SH-SY5Y (cell line): ENCODE results near the gene PCDH7.

Experiments
- GATA2 ChIP-seq: IDR thresholded peaks from 2 replicates; pipeline ENCODE4 v1.6.1; 2011; ENCODE audit warnings: mild to moderate bottlenecking, low read depth, low read length
- GATA3 ChIP-seq: IDR thresholded peaks from 2 replicates; pipeline ENCODE4 v1.6.1; 2011; ENCODE audit warnings: low read depth, mild to moderate bottlenecking, low read length, moderate library complexity

GRCh38 chr4:30765022-30765421 is 44.9 kb downstream of the PCDH7 start:
- TF ChIP-seq GATA3 (no peak), GATA2 (no peak)
